HUES6 (cell line): ENCODE results near the gene C14orf132.

Experiments used
- H3K27ac ChIP-seq: 2 replicates; pipeline ENCODE4 v1.7.0; 2013; ENCODE audit warnings: low read depth, mild to moderate bottlenecking, low read length, inconsistent platforms
- H3K27me3 ChIP-seq: 2 replicates; pipeline ENCODE4 v1.6.1; 2013; ENCODE audit warnings: low read length; ENCODE audit not compliant: control insufficient read depth, insufficient read depth
- H3K36me3 ChIP-seq: 2 replicates; pipeline ENCODE4 v1.6.1; 2013; ENCODE audit warnings: low read length; ENCODE audit not compliant: control insufficient read depth, insufficient read depth
- H3K4me1 ChIP-seq: 2 replicates; pipeline ENCODE4 v1.6.1; 2013; ENCODE audit warnings: low read length; ENCODE audit not compliant: control insufficient read depth, insufficient read depth
- H3K4me3 ChIP-seq: 2 replicates; pipeline ENCODE4 v1.5.1; 2013; ENCODE audit warnings: low read depth, low read length
- H3K9ac ChIP-seq: one replicate; pipeline ENCODE4 v1.6.1; 2013; ENCODE audit warnings: mild to moderate bottlenecking, low read length
- H3K9me3 ChIP-seq: 2 replicates; pipeline ENCODE4 v1.6.1; 2013; ENCODE audit warnings: low read depth, low read length; ENCODE audit not compliant: control insufficient read depth, insufficient read depth

Gene C14orf132

DNA sequence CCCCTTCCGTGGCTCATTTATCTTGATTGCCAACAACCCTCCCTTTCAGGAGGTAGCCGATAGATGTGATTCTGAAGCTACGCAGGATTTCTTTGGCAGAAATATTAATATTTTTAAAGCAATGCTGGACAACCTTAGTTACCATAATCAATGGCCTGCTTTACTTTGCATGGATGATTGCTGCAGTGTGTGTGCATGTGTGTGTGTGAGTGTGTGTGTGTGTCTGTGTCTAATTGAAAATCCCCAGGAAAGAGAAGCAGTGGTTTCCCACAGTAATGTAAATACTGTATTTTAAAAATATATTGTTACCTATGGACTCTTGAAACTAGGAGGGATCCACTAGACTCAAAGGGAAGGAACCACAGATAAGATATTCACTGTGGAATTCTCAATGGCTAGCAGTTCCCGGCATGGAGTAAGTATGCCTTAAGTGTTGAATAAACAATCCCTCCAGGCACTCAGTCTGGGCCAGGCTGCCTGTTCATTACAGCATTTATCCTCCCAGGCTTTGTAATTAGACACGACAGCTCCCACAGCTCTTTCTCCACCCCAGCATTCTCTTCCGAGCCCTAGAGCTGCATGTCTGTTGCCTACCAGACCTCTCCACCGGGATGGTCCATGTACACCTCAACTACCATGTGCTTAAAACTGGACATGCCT lies 22.5 kb upstream of the C14orf132 start:
- H3K27ac ChIP-seq = no peak overlapping the region
- peaks cover 10% of the 10 kb centered on the region for H3K9me3 ChIP-seq
- H3K4me1 ChIP-seq = peaks cover 5% of the 10 kb centered on the region; the same call in 1 of the 2 replicates
- H3K27me3 ChIP-seq = no peaks in the 10 kb centered on the region
- H3K4me3 ChIP-seq = no peak overlapping the region
- H3K9ac ChIP-seq = no peak overlapping the region
- H3K36me3 ChIP-seq = no peaks in the 10 kb centered on the region

DNA sequence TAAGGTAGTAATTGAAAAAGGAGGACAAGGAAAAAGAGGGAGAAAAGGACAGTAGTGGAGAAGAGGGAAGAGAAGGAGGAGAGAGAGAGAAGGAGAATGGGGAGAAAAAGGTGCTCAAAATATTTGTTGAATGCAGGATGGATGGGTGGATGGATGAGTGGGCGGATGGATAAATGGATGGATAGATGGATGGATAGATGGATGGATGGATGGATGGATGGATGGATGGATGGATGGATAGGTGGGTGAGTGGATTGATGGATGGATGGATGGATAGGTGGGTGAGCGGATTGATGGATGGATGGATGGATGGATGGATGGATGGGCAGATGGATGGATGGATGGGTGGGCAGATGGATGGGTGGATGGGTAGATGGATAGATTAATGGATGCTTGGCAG lies 21.3 kb upstream of the C14orf132 start:
- peaks cover 5% of the 10 kb centered on the region; the same call in 1 of the 2 replicates for H3K4me1 ChIP-seq
- H3K36me3 ChIP-seq = no peaks in the 10 kb centered on the region
- H3K27ac ChIP-seq = no peak overlapping the region
- H3K9me3 ChIP-seq = no peaks in the 10 kb centered on the region; the same call in 1 of the 2 replicates
- no peak overlapping the region for H3K9ac ChIP-seq
- no peak overlapping the region for H3K4me3 ChIP-seq
- 0 out of 2 replicates have a peak, but pooled peaks cover 3% of the 10 kb centered on the region for H3K27me3 ChIP-seq

DNA sequence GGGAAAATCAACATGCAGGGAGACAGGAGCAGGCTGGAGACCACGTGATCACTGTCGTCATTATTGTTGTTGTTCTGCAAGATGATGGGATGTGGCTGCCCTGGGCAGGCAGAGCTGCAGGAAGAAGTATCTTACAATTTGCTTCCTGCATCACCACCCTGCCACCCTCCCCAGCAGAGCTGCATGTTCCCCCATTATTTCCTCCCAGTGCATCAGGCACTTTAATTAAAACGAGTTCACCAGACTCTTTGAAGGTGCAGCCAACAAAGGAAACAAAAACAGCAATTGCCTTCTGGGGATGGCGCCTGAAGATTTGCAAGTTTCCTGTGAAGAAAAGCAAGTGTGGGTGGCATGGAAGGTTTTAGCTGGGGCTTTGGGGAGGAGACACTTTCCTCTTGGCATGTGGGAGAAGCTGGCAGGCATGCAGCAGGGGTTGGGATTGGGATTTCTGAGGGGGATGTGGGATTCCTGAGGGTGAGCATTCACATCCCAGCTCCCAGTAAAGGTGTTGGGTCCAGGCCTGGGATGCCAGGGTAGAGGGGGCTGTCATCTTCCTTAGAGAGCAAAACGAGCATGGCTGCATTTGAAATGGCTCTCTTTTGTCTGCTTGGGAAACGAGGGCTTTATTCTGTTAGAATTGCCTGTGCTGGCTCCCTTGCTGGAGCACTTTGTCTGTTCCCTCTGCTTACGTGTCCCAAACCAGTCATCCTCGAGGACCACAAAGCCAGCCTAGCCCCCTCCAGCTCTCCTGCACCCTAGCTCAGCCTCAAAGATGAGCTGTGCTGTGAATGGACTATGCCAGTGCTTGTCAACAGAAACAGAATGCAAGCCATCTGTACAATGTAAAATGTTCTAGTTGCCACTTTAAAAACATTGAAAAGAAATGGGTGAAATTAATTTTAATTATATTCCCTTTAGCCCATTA lies 11.5 kb upstream of the C14orf132 start:
- Histone ChIP-seq H3K9me3 (no peaks in the 10 kb centered on the region), H3K27ac (no peak overlapping the region), H3K4me1 (peaks cover 10% of the 10 kb centered on the region; the same call in 1 of the 2 replicates), H3K27me3 (no peaks in the 10 kb centered on the region; the same call in 1 of the 2 replicates), H3K36me3 (no peaks in the 10 kb centered on the region), H3K9ac (no peak overlapping the region), H3K4me3 (no peak overlapping the region)

GRCh38 chr14:96029089-96029645 lies 10.0 kb upstream of the C14orf132 start:
- no peaks in the 10 kb centered on the region; the same call in 1 of the 2 replicates for H3K27me3 ChIP-seq
- no peaks in the 10 kb centered on the region for H3K36me3 ChIP-seq

DNA sequence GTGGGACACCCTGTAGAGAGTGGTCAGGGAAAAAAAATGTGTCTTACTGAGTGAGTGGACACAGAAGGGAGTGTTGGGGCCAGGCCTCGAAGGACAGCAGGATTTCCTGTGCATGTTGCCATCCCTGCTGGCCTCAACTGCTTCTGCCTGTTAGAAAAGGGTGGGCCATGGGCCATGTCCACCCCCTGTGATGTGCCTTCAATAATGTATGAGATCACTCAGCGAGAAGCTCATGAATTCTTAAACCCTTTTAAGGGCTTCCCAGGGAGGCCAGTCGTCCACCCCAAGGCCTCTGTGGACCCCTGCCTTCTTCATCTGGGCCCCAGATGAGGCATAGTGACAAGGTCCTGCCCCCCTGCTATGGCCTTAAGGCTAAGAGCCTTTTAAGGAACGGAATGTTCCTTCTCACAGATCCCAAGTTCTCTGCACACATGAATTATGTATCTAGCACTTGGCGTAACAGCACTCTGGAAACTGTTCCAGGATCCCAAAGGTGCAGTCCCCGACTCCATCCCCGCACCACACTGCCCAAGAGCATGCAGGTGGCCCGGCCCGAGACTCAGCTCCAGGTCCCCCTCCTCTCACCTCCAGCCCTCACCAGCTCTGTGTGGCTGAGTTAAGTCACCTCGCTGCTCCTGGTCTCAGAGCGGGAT lies 8.9 kb upstream of the C14orf132 start:
- no peaks in the 10 kb centered on the region; the same call in 1 of the 2 replicates for H3K27me3 ChIP-seq
- H3K4me3 ChIP-seq = no peak overlapping the region
- no peak overlapping the region for H3K9ac ChIP-seq
- no peaks in the 10 kb centered on the region for H3K9me3 ChIP-seq
- no peaks in the 10 kb centered on the region for H3K36me3 ChIP-seq
- peaks cover 10% of the 10 kb centered on the region; the same call in 1 of the 2 replicates for H3K4me1 ChIP-seq
- H3K27ac ChIP-seq = no peak overlapping the region

More at GRCh38 chr14:96029089-96029645, 10.0 kb upstream of the C14orf132 start:
- no peak overlapping the region for H3K9ac ChIP-seq
- no peaks in the 10 kb centered on the region for H3K9me3 ChIP-seq
- H3K4me3 ChIP-seq = no peak overlapping the region
- H3K4me1 ChIP-seq = peaks cover 10% of the 10 kb centered on the region; the same call in 1 of the 2 replicates
- H3K27ac ChIP-seq = no peak overlapping the region

GRCh38 chr14:96031691-96032090 lies 7.5 kb upstream of the C14orf132 start:
- Histone ChIP-seq H3K4me1 (peaks cover 10% of the 10 kb centered on the region; the same call in 1 of the 2 replicates), H3K9me3 (no peaks in the 10 kb centered on the region), H3K27me3 (0 out of 2 replicates have a peak, but pooled peaks cover 4% of the 10 kb centered on the region), H3K36me3 (no peaks in the 10 kb centered on the region), H3K9ac (no peak overlapping the region), H3K27ac (no peak overlapping the region), H3K4me3 (no peak overlapping the region)

GRCh38 chr14:96035456-96035855 lies 3.7 kb upstream of the C14orf132 start:
- peaks cover 12% of the 10 kb centered on the region for H3K4me1 ChIP-seq
- no peaks in the 10 kb centered on the region for H3K36me3 ChIP-seq
- H3K9me3 ChIP-seq = no peaks in the 10 kb centered on the region
- H3K9ac ChIP-seq = no peak overlapping the region
- H3K27ac ChIP-seq = no peak overlapping the region
- H3K4me3 ChIP-seq = no peak overlapping the region
- peaks cover 39% of the 10 kb centered on the region for H3K27me3 ChIP-seq

GRCh38 chr14:96037891-96038557 lies 1.1 kb upstream of the C14orf132 start:
- H3K9me3 ChIP-seq = no peaks in the 10 kb centered on the region
- peaks cover 12% of the 10 kb centered on the region for H3K4me1 ChIP-seq
- peak overlapping the region; percentile 96; the same call in 1 of the 2 replicates for H3K4me3 ChIP-seq
- H3K27me3 ChIP-seq = peaks cover 46% of the 10 kb centered on the region
- H3K27ac ChIP-seq = no peak overlapping the region
- H3K36me3 ChIP-seq = no peaks in the 10 kb centered on the region
- H3K9ac ChIP-seq = no peak overlapping the region

DNA sequence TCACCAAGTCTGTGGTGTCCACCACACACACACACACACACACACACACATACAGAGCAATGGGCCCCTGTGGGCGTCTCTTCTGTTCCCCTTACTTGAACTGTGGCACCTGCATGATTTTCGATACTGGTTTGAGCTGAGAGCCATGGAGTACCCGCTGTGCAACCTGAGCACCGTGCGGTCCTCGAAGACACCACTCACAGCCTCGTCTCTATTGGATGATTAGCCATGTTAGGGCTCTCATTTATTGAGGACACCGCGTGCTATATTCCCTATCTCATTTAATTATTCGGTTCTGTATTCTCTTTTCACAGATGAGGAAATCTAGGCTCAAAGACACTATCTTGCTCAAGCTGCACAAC lies 623 bp upstream of the C14orf132 start:
- peaks cover 12% of the 10 kb centered on the region for H3K4me1 ChIP-seq
- no peaks in the 10 kb centered on the region for H3K9me3 ChIP-seq
- H3K9ac ChIP-seq = no peak overlapping the region
- H3K36me3 ChIP-seq = no peaks in the 10 kb centered on the region
- peaks cover 46% of the 10 kb centered on the region for H3K27me3 ChIP-seq
- H3K27ac ChIP-seq = no peak overlapping the region
- peak overlapping the region; percentile 96 for H3K4me3 ChIP-seq

DNA sequence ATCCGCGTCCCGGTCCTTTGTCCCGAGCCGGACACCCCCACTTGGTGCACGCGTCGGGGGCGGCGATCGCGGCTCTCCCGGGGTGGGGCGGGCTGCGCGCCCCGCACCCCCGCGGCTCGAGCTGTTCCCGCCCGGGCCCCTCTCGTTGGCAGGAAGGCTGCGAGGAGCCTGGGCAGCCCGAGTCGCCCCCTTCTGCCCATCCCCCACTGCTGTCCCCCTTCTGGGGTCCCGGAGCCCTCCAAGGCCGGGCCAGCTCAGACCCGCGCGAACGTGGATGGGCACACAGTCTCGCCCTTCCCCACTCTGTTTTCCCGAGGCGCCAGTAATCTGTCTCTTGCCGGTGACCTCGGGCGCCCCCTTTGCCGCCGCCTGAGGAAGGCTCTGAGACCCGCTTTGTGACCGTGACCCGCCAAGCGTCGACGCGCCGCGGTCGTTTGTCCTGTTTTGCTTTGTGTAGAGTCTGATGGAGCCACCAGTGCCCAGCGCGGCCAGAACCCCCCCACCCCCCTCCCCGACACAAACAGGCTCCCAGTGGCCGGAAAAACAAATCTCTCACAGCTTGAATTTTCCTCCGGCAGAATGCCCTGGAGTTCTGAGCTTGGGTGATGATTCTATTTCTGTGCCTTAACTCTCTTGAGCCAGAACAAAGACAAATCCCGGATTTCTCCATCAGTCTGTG lies 610 bp downstream of the C14orf132 start:
- Histone ChIP-seq H3K9ac (peak overlapping the region; percentile 87), H3K27ac (no peak overlapping the region), H3K27me3 (peaks cover 46% of the 10 kb centered on the region), H3K4me1 (peaks cover 12% of the 10 kb centered on the region), H3K9me3 (no peaks in the 10 kb centered on the region), H3K36me3 (no peaks in the 10 kb centered on the region; the same call in 1 of the 2 replicates), H3K4me3 (peak overlapping the region; percentile 96)
